ENCODE measurements around the gene TRAPPC3.

DNA sequence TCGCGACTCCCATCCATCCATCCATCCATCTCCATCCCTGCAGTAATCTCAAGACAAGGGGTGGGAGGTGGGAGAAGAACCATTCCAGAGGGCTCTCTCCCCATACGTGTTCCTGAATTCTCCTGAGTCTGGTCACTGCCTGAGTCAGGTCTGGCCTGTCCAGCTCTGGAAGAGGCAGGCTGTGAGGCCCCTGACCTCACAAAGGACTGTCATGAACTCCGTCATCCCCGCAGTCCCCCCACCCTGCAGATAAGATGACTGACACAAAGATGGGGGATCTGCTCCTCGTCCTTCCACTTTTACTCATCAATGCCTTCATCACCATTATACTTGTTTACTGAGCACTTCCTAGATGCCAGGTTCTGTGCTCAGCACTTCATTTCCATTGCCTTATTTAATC lies 5.0 kb upstream of the TRAPPC3 start:
- TF ChIP-seq CTCF (IDR thresholded peaks at IDR 0.05) (no peak), EP300 (IDR thresholded peaks at IDR 0.05; ENCODE audit: low read depth) (no peak)

All from transverse colon (tissue), 3 donors.